ENCODE data around the gene TMSB15C. TPM values are rescaled to one million over a fixed set of nuclear protein-coding genes. Genes with fewer than 3 reads are reported as not detected.
A peak's percentile ranks its signal among the peaks of the same experiment; 100 is the strongest.

The TMSB15C gene
- total RNA-seq, 1 experiment from 2014 or later = 2.0 TPM

- peaks cover 2 to 40% of the 10 kb centered on the region in 2 experiments; a peak in 4 of 5 replicates for H3K9me3 Mint-ChIP-seq
Measured at GRCh38 chrX:104117759-104118158, 41.7 kb upstream of the TMSB15C start.

More at GRCh38 chrX:104117759-104118158, 41.7 kb upstream of the TMSB15C start:
- Histone ChIP-seq H3K4me1 (ENCODE audit: insufficient read depth, low read length) (no peaks in the 10 kb centered on the region; the same call in 1 of the 2 replicates), H2AFZ (ENCODE audit: low read length) (no peak overlapping the region), H2BK15ac (ENCODE audit: low read depth, low read length) (no peak overlapping the region), H2BK5ac (ENCODE audit: insufficient read length, low read length) (no peak overlapping the region), H3K23me2 (ENCODE audit: insufficient read length, low read depth, low read length, poor library complexity, severe bottlenecking) (peaks cover 3% of the 10 kb centered on the region), H3K14ac (ENCODE audit: insufficient read depth, low read length) (no peak overlapping the region), H4K91ac (ENCODE audit: insufficient read length, low read depth, low read length) (no peak overlapping the region), H3K79me2 (ENCODE audit: insufficient read depth, low read length) (no peaks in the 10 kb centered on the region), H3K4ac (ENCODE audit: low read depth, low read length) (no peak overlapping the region), H4K5ac (ENCODE audit: insufficient read length, low read depth, low read length) (no peak overlapping the region), H4K8ac (replicated peaks; ENCODE audit: insufficient read length, low read depth, low read length) (no peak overlapping the region), H3K9ac (ENCODE audit: extremely low read depth, insufficient read length, low read length) (no peak overlapping the region), H3T11ph (ENCODE audit: low read length) (no peak overlapping the region), H3K23ac (ENCODE audit: insufficient read length, low read depth, low read length) (no peak overlapping the region), H2BK12ac (ENCODE audit: insufficient read length, low read depth, low read length) (no peak overlapping the region), H2BK120ac (ENCODE audit: low read depth, low read length, poor library complexity, severe bottlenecking) (no peak overlapping the region), H3K56ac (ENCODE audit: insufficient read length, low read depth, low read length) (no peak overlapping the region), H2AK5ac (ENCODE audit: insufficient read length, low read length) (no peak overlapping the region), H4K20me1 (ENCODE audit: control insufficient read depth, insufficient read depth, insufficient read length) (no peaks in the 10 kb centered on the region), H3K18ac (ENCODE audit: insufficient read length, low read depth, low read length) (no peak overlapping the region), H3K27me3 (ENCODE audit: insufficient read depth, low read length) (no peaks in the 10 kb centered on the region), H3K4me2 (ENCODE audit: insufficient read depth, insufficient read length, low read length) (no peak overlapping the region), H2BK20ac (ENCODE audit: low read depth, low read length, poor library complexity, severe bottlenecking) (no peak overlapping the region), H3K27ac (ENCODE audit: insufficient read length, low read depth, low read length) (no peak overlapping the region), H3K79me1 (ENCODE audit: insufficient read depth, low read depth, low read length, poor library complexity, severe bottlenecking) (no peaks in the 10 kb centered on the region), H3K9me3 (ENCODE audit: control insufficient read depth, low read depth, low read length) (peaks cover 10% of the 10 kb centered on the region)
- no peak for DNase-seq
- 0 out of 7 replicates have a peak, but pooled peaks cover 0 to 2% (median 0%) of the 10 kb centered on the region in 3 experiments for H3K36me3 Mint-ChIP-seq (ENCODE audit: insufficient read depth in 1 of 3, low read depth in 3 of 3)
- H3K4me1 Mint-ChIP-seq = peaks cover 10 to 21% of the 10 kb centered on the region in 2 experiments
- no peak overlapping the region for H3K27ac Mint-ChIP-seq
- TF ChIP-seq, protein P1, sequence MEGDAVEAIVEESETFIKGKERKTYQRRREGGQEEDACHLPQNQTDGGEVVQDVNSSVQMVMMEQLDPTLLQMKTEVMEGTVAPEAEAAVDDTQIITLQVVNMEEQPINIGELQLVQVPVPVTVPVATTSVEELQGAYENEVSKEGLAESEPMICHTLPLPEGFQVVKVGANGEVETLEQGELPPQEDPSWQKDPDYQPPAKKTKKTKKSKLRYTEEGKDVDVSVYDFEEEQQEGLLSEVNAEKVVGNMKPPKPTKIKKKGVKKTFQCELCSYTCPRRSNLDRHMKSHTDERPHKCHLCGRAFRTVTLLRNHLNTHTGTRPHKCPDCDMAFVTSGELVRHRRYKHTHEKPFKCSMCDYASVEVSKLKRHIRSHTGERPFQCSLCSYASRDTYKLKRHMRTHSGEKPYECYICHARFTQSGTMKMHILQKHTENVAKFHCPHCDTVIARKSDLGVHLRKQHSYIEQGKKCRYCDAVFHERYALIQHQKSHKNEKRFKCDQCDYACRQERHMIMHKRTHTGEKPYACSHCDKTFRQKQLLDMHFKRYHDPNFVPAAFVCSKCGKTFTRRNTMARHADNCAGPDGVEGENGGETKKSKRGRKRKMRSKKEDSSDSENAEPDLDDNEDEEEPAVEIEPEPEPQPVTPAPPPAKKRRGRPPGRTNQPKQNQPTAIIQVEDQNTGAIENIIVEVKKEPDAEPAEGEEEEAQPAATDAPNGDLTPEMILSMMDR (conservative IDR thresholded peaks at IDR 0.05) = no peak
- H3K4me3 Mint-ChIP-seq = peak overlapping the region in 1 of 2 experiments; percentile 28; a peak in 1 of 5 replicates
- H3K27me3 Mint-ChIP-seq (ENCODE audit: low read depth) = peaks cover 3% of the 10 kb centered on the region

Measured in H9 (cell line).